A673 (cell line): ENCODE results near the gene TOM1.

ENCODE experiments used
- CTCF ChIP-seq: fragments of 300-800, 200-600 bp; sonication (generic); conservative IDR thresholded peaks from 2 replicates; pipeline ENCODE4 v1.5.1; 2017; ENCODE audit warnings: low read depth, mild to moderate bottlenecking, antibody characterized with exemption, low read length, moderate library complexity, mixed read lengths
- EZH2 ChIP-seq: fragments of 200-600 bp; sonication (generic); IDR thresholded peaks from 2 replicates; pipeline ENCODE4 v1.6.1; 2017; ENCODE audit warnings: borderline replicate concordance, low read depth, mild to moderate bottlenecking, mixed read lengths, antibody characterized with exemption, low read length; ENCODE audit not compliant: poor library complexity, severe bottlenecking

GRCh38 chr22:35375031-35375430 lies 75.3 kb downstream of the TOM1 start:
- TF ChIP-seq CTCF (no peak), EZH2 (no peak)
